Neural cell (in vitro differentiated cells): ENCODE results near the gene RTN4.

Experiments
- CTCF ChIP-seq: fragments of 450-650 bp; IDR thresholded peaks from 2 replicates; pipeline ENCODE4 v1.5.1; 2014; ENCODE audit warnings: antibody characterized with exemption, mild to moderate bottlenecking, moderate library complexity; ENCODE audit not compliant: poor library complexity, severe bottlenecking
- EP300 ChIP-seq: fragments of 450-650 bp; conservative IDR thresholded peaks from 2 replicates; pipeline ENCODE4 v1.6.1; 2014; ENCODE audit warnings: antibody characterized with exemption, mild to moderate bottlenecking, moderate library complexity; ENCODE audit not compliant: poor library complexity, severe bottlenecking
- EZH2 ChIP-seq: fragments of 200-600, 300-800 bp; shearing (Covaris generic), sonication (generic); IDR thresholded peaks from 2 replicates; pipeline ENCODE4 v1.6.1; 2014; ENCODE audit warnings: antibody characterized with exemption, low read length, borderline replicate concordance, mild to moderate bottlenecking; ENCODE audit not compliant: insufficient read depth, poor library complexity, severe bottlenecking
- MXI1 ChIP-seq: fragments of 450-650 bp; conservative IDR thresholded peaks from 2 replicates; pipeline ENCODE4 v1.6.1; 2014; ENCODE audit warnings: antibody characterized with exemption, mild to moderate bottlenecking; ENCODE audit not compliant: poor library complexity, severe bottlenecking
- POLR2AphosphoS5 ChIP-seq: IDR thresholded peaks from 2 replicates; pipeline ENCODE4 v1.6.1; 2012
- RAD21 ChIP-seq: fragments of 450-650 bp; conservative IDR thresholded peaks from 2 replicates; pipeline ENCODE4 v1.6.1; 2014; ENCODE audit warnings: antibody characterized with exemption, mild to moderate bottlenecking, moderate library complexity
- REST ChIP-seq: IDR thresholded peaks from 2 replicates; pipeline ENCODE4 v1.6.1; 2012; ENCODE audit warnings: borderline replicate concordance
- SMC3 ChIP-seq: fragments of 450-650 bp; conservative IDR thresholded peaks from 2 replicates; pipeline ENCODE4 v1.6.1; 2014; ENCODE audit warnings: antibody characterized with exemption, mild to moderate bottlenecking, moderate library complexity; ENCODE audit not compliant: poor library complexity
- TAF1 ChIP-seq: IDR thresholded peaks from 2 replicates; pipeline ENCODE4 v1.6.1; 2012; ENCODE audit warnings: low read depth

- no peak for TF ChIP-seq CTCF
- TF ChIP-seq REST, result no peak
- no peak for TF ChIP-seq RAD21
- no peak for TF ChIP-seq EZH2
- TF ChIP-seq MXI1, result no peak
- TF ChIP-seq TAF1, result no peak
- no peak for TF ChIP-seq EP300
- TF ChIP-seq POLR2AphosphoS5, result no peak
- TF ChIP-seq SMC3, result no peak
Measured at GRCh38 chr2:54927085-54927750, 123.0 kb downstream of the RTN4 start.
